Neural cell (in vitro differentiated cells): ENCODE results near the gene COMT. TPM values are rescaled to one million over a fixed set of nuclear protein-coding genes. Genes with fewer than 3 reads are reported as not detected.

Source experiments
- H2AFZ ChIP-seq: fragments of 200-600, 300-800 bp; sonication (generic), shearing (Covaris generic); 2 replicates; pipeline ENCODE4 v1.6.0; 2014; ENCODE audit warnings: low read depth, mild to moderate bottlenecking, antibody characterized with exemption, low read length, moderate library complexity
- H3F3A ChIP-seq: fragments of 200-600 bp; shearing (Covaris generic); 2 replicates; pipeline ENCODE4 v1.6.1; 2016; ENCODE audit warnings: mild to moderate bottlenecking, moderate library complexity, mixed read lengths, antibody characterized with exemption, low read length; ENCODE audit not compliant: insufficient read depth, poor library complexity, severe bottlenecking
- H3K27ac ChIP-seq: fragments of 200-600, 300-800 bp; sonication (generic), shearing (Covaris generic); 2 replicates; pipeline ENCODE4 v1.5.1; 2014; ENCODE audit warnings: mild to moderate bottlenecking, low read length, moderate library complexity
- H3K27me3 ChIP-seq: fragments of 300-800, 200-600 bp; sonication (generic), shearing (Covaris generic); 2 replicates; pipeline ENCODE4 v1.6.0; 2014; ENCODE audit warnings: mild to moderate bottlenecking, low read depth, low read length, moderate library complexity; ENCODE audit not compliant: insufficient read depth
- H3K36me3 ChIP-seq: fragments of 300-800, 200-600 bp; sonication (generic), shearing (Covaris generic); 2 replicates; pipeline ENCODE4 v1.5.1; 2014; ENCODE audit warnings: mild to moderate bottlenecking, antibody characterized with exemption, low read length, moderate library complexity; ENCODE audit not compliant: insufficient read depth
- H3K4me2 ChIP-seq: fragments of 300-800, 200-600 bp; sonication (generic), shearing (Covaris generic); 2 replicates; pipeline ENCODE4 v1.6.0; 2014; ENCODE audit warnings: mild to moderate bottlenecking, low read length
- H3K4me3 ChIP-seq: fragments of 300-800, 200-600 bp; sonication (generic), shearing (Covaris generic); 2 replicates; pipeline ENCODE4 v1.5.1; 2014; ENCODE audit warnings: mild to moderate bottlenecking, low read length, moderate library complexity
- H3K79me2 ChIP-seq: fragments of 200-600 bp; shearing (Covaris generic); replicated peaks from 2 replicates; pipeline ENCODE4 v1.6.0; 2014; ENCODE audit warnings: mild to moderate bottlenecking, low read length, moderate library complexity; ENCODE audit not compliant: insufficient read depth
- H3K9ac ChIP-seq: fragments of 300-800, 200-600 bp; sonication (generic), shearing (Covaris generic); 2 replicates; pipeline ENCODE4 v1.6.1; 2016; ENCODE audit warnings: mild to moderate bottlenecking, low read length, mixed read lengths
- H3K9me2 ChIP-seq: fragments of 200-600 bp; shearing (Covaris generic); 2 replicates; pipeline ENCODE4 v1.6.1; 2016; ENCODE audit warnings: mild to moderate bottlenecking, low read length, mixed read lengths; ENCODE audit not compliant: insufficient read depth
- H3K9me3 ChIP-seq: fragments of 200-600, 300-800 bp; sonication (generic), shearing (Covaris generic); 2 replicates; pipeline ENCODE4 v1.6.1; 2016; ENCODE audit warnings: mild to moderate bottlenecking, mixed run types, low read length, moderate library complexity, mixed read lengths
- H4K20me1 ChIP-seq: fragments of 200-600 bp; shearing (Covaris generic); 2 replicates; pipeline ENCODE4 v1.6.1; 2016; ENCODE audit warnings: mild to moderate bottlenecking, mixed run types; ENCODE audit not compliant: insufficient read depth
- EP300 ChIP-seq: fragments of 450-650 bp; conservative IDR thresholded peaks from 2 replicates; pipeline ENCODE4 v1.6.1; 2014; ENCODE audit warnings: antibody characterized with exemption, mild to moderate bottlenecking, moderate library complexity; ENCODE audit not compliant: poor library complexity, severe bottlenecking
- EZH2 ChIP-seq: fragments of 200-600, 300-800 bp; shearing (Covaris generic), sonication (generic); IDR thresholded peaks from 2 replicates; pipeline ENCODE4 v1.6.1; 2014; ENCODE audit warnings: antibody characterized with exemption, low read length, borderline replicate concordance, mild to moderate bottlenecking; ENCODE audit not compliant: insufficient read depth, poor library complexity, severe bottlenecking
- MXI1 ChIP-seq: fragments of 450-650 bp; conservative IDR thresholded peaks from 2 replicates; pipeline ENCODE4 v1.6.1; 2014; ENCODE audit warnings: antibody characterized with exemption, mild to moderate bottlenecking; ENCODE audit not compliant: poor library complexity, severe bottlenecking
- POLR2AphosphoS5 ChIP-seq: IDR thresholded peaks from 2 replicates; pipeline ENCODE4 v1.6.1; 2012
- RAD21 ChIP-seq: fragments of 450-650 bp; conservative IDR thresholded peaks from 2 replicates; pipeline ENCODE4 v1.6.1; 2014; ENCODE audit warnings: antibody characterized with exemption, mild to moderate bottlenecking, moderate library complexity
- SMC3 ChIP-seq: fragments of 450-650 bp; conservative IDR thresholded peaks from 2 replicates; pipeline ENCODE4 v1.6.1; 2014; ENCODE audit warnings: antibody characterized with exemption, mild to moderate bottlenecking, moderate library complexity; ENCODE audit not compliant: poor library complexity
- TAF1 ChIP-seq: IDR thresholded peaks from 2 replicates; pipeline ENCODE4 v1.6.1; 2012; ENCODE audit warnings: low read depth
- polyA plus RNA-seq: library from polyadenylated mRNA; depleted of rRNA; stranded (reverse); fragments of >200 nt; gene quantifications from 2 replicates; pipeline ENCODE4 v1.2.3, GENCODE V29; 2014
- TF ChIP-seq, protein P1 (sequence below): fragments of 450-650 bp; IDR thresholded peaks from 2 replicates; pipeline ENCODE4 v1.5.1; 2014; ENCODE audit warnings: antibody characterized with exemption, mild to moderate bottlenecking, moderate library complexity; ENCODE audit not compliant: poor library complexity, severe bottlenecking
- TF ChIP-seq, protein P2 (sequence below): IDR thresholded peaks from 2 replicates; pipeline ENCODE4 v1.6.1; 2012; ENCODE audit warnings: borderline replicate concordance

COMT gene
- polyA plus RNA-seq, 1 donor from 2014 or later, result 14.2 TPM

DNA sequence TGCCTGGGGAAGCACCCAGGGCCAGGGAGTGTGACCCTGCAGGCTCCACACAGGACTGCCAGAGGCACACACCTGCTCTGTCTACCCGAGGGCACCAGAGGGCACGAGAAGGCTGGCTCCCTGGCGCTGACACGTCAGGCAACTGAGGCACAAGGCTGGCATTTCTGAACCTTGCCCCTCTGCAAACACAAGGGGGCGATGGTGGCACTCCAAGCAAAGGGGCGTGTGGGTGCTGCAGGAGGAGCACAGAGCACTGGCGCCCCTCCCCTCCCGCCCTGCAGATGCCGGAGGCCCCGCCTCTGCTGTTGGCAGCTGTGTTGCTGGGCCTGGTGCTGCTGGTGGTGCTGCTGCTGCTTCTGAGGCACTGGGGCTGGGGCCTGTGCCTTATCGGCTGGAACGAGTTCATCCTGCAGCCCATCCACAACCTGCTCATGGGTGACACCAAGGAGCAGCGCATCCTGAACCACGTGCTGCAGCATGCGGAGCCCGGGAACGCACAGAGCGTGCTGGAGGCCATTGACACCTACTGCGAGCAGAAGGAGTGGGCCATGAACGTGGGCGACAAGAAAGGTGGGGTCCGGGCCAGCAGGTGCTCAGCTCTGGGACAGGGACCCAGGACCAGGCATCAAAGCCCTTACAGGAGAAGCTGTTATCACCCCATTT is 20.8 kb downstream of the COMT start:
- no peak overlapping the region for H3K4me2 ChIP-seq

GRCh38 chr22:19962909-19963806 is 21.6 kb downstream of the COMT start:
- Histone ChIP-seq H3K9ac (no peak overlapping the region), H3K27ac (no peak overlapping the region), H3K27me3 (no peaks in the 10 kb centered on the region)

More for the DNA sequence above, 20.8 kb downstream of the COMT start:
- no peaks in the 10 kb centered on the region for H3K9me3 ChIP-seq
- H3K27ac ChIP-seq, result no peak overlapping the region
- no peaks in the 10 kb centered on the region for H3K36me3 ChIP-seq
- H3F3A ChIP-seq, result no peaks in the 10 kb centered on the region
- no peaks in the 10 kb centered on the region for H3K79me2 ChIP-seq
- no peaks in the 10 kb centered on the region for H3K27me3 ChIP-seq
- H2AFZ ChIP-seq, result no peak overlapping the region
- no peaks in the 10 kb centered on the region for H3K9me2 ChIP-seq
- TF ChIP-seq RAD21, result peak; percentile 33
- no peak for TF ChIP-seq TAF1
- TF ChIP-seq EZH2, result no peak
- TF ChIP-seq, protein P1, sequence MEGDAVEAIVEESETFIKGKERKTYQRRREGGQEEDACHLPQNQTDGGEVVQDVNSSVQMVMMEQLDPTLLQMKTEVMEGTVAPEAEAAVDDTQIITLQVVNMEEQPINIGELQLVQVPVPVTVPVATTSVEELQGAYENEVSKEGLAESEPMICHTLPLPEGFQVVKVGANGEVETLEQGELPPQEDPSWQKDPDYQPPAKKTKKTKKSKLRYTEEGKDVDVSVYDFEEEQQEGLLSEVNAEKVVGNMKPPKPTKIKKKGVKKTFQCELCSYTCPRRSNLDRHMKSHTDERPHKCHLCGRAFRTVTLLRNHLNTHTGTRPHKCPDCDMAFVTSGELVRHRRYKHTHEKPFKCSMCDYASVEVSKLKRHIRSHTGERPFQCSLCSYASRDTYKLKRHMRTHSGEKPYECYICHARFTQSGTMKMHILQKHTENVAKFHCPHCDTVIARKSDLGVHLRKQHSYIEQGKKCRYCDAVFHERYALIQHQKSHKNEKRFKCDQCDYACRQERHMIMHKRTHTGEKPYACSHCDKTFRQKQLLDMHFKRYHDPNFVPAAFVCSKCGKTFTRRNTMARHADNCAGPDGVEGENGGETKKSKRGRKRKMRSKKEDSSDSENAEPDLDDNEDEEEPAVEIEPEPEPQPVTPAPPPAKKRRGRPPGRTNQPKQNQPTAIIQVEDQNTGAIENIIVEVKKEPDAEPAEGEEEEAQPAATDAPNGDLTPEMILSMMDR, result peak; percentile 56
- peak; percentile 22 for TF ChIP-seq SMC3
- TF ChIP-seq, protein P2, sequence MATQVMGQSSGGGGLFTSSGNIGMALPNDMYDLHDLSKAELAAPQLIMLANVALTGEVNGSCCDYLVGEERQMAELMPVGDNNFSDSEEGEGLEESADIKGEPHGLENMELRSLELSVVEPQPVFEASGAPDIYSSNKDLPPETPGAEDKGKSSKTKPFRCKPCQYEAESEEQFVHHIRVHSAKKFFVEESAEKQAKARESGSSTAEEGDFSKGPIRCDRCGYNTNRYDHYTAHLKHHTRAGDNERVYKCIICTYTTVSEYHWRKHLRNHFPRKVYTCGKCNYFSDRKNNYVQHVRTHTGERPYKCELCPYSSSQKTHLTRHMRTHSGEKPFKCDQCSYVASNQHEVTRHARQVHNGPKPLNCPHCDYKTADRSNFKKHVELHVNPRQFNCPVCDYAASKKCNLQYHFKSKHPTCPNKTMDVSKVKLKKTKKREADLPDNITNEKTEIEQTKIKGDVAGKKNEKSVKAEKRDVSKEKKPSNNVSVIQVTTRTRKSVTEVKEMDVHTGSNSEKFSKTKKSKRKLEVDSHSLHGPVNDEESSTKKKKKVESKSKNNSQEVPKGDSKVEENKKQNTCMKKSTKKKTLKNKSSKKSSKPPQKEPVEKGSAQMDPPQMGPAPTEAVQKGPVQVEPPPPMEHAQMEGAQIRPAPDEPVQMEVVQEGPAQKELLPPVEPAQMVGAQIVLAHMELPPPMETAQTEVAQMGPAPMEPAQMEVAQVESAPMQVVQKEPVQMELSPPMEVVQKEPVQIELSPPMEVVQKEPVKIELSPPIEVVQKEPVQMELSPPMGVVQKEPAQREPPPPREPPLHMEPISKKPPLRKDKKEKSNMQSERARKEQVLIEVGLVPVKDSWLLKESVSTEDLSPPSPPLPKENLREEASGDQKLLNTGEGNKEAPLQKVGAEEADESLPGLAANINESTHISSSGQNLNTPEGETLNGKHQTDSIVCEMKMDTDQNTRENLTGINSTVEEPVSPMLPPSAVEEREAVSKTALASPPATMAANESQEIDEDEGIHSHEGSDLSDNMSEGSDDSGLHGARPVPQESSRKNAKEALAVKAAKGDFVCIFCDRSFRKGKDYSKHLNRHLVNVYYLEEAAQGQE, result no peak
- no peak overlapping the region for H3K9ac ChIP-seq
- H4K20me1 ChIP-seq, result no peaks in the 10 kb centered on the region
- H3K4me3 ChIP-seq, result no peak overlapping the region

More at GRCh38 chr22:19962909-19963806, 21.6 kb downstream of the COMT start:
- Histone ChIP-seq H3K79me2 (no peaks in the 10 kb centered on the region), H4K20me1 (no peaks in the 10 kb centered on the region), H3K4me2 (no peak overlapping the region), H3K9me3 (no peaks in the 10 kb centered on the region), H3K36me3 (peaks cover 2% of the 10 kb centered on the region), H3F3A (no peaks in the 10 kb centered on the region), H2AFZ (no peak overlapping the region), H3K4me3 (no peak overlapping the region), H3K9me2 (no peaks in the 10 kb centered on the region)
- TF ChIP-seq EP300 (no peak), SMC3 (no peak), MXI1 (no peak), POLR2AphosphoS5 (peak; percentile 10), RAD21 (no peak), EZH2 (no peak)
